ENCODE data around the gene MSH2.
"Not testable (repeated sequence)": the region's sequence is repeated elsewhere in the genome, so short reads cannot be mapped to it uniquely, and the experiment has no call there.

Gene MSH2

DNA sequence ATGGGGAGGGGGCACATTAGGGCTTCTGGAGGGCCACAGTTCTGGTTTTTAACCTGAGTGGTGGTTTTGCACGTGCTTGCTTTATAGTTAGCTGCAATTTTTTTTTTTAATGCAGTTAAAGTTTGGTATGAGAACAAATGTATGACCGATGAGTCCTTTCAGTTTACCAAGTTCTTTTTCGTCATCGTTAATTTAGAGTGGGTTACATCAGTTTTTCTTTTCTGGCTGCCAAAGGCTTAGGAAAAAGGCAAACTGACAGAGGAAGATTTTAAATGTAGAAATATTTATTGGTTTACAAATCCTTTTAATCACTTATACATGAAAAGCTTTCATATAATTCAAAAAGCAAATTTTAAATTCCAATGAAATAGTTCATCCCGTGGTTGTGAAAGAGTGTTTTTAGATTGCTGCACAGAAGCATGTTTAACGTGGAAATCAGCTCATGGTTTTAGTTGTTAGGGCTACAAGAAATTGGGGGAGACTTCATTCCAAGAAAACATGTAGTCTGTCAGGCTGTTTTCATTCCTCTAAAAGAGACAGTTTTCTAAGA, 82.9 kb downstream of the MSH2 start:
- DNase-seq: no peak

DNA sequence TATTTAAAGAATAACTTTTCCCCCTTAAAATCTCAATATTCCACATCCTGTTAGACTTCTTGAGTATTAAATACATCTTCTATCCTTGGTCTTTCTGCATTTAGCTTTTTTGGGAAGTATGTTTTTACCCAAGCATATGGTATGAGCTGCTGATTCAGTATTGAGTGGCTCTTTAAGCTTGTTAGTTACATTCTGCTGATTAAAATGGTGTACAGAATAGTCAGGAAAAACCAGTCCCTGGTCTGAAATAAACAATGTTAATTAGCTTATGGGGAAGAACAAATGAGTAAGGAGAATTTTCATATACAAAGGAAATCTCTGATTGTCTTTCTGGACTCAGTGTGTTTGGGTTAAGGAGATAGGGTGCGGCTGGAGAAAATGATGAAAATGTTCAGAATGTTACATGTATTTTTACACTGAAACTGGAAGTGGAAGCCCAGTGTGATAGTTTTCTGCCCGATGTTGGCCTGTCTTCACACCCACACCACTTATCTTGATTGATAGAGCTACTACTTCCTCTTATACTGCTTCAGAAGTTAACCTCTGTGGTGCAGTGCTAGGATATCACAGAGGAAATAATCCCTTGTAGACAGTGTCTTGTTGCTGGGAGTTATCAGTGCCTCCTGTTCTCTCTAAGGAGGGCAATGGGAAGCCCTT, 84.0 kb downstream of the MSH2 start:
- DNase-seq: no peak

DNA sequence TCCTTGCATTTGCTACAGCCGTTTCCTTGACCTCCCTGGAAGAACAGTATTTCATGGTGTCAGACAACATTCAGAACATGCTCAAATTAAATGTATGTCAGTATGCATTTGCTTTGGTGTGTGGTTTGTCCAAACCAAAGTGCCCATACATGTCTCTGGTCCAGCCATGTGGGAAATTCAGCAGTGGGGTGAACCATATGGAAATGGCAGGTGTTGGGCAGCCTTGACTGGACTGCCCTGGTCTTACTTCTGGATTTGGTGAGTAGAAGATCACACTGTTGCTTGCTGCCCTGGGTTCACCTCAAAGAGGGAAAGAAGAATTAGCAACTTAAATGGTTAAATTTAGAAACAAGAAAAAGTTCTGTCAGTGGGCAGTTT, 84.5 kb downstream of the MSH2 start:
- DNase-seq: no peak

DNA sequence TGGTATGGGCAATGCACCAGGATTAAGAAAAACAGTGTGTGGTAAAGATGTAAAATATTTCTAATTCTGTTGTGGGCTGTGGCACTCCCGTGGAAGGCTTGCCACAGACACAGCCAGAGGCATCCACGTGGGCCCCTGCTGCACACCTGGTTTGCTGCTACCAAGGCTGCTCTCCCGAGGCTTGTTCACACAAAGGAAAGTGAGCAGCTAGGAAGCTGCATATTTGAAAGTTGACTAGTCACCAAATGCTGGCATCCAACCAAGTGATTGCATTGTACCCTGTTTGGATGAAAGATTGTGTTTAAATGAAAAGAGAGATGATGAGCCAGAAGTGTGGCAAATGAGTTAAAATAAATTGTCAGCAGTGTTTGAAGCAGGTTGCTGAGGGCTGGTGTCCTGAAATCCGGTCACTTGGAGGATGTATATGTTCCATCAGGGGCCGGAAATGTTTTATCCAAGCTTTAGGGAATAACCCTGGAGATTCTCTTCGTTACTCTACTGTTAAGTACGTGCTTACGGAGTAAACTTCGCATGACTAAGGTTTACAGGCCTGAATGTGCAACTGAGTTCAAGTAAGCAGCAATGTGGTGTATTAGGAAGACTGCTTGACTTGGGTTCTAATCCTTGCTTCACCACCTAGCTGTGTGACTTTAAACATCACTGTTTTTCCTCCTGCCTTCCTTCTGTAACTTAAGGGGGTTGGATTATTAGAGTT, 86.1 kb downstream of the MSH2 start:
- DNase-seq: no peak

DNA sequence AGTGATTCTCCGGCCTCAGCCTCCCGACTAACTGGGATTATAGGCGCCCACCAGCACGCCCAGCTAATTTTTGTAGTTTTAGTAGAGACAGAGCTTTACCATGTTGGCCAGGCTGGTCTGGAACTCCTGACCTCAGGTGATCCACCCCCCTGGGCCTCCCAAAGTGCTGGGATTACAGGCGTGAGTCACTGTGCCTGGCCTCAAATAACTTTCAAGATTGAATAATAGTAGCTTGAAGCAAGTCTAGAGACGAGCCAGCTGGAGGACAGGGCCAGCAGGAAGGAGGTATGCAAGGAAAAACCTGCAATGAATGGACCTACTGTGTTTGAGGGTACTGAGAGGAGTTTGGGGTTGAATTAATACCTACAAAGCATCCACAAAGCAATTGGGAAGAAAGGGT, 87.5 kb downstream of the MSH2 start:
- no peak for DNase-seq

DNA sequence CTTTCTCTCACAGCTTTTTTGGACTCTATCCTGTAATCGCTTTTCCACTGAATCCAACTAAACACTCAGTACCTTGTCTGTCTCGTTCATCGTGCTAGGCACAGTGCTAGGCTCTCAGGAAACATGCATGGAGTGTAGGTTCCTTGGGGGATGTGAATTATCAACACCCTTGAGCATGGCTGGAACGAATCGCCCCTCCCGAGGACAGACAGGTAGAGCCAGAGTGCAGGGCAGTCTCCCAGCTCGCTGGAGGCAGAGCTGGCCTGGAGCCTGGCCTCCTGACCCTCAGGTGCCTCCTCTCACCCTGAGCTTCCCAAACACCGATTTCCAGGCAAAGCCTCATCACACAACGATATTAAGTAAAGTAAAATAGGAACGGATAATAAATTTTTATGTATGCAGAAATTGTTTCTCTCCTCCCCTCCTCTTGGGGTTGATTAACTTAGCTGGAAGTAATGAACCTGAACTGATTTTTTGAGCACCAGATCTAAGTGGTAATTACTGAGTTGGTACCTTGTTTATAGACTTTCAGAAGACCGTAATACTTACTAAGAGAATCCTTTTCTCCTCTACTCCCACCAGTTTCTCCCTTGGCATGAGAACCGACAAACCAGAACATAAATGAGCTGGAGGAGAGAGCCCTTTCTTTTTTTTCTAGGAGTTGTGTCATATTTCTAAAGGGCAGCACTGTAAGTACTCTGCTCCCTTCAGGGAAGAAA, 90.5 kb downstream of the MSH2 start:
- DNase-seq: no peak

DNA sequence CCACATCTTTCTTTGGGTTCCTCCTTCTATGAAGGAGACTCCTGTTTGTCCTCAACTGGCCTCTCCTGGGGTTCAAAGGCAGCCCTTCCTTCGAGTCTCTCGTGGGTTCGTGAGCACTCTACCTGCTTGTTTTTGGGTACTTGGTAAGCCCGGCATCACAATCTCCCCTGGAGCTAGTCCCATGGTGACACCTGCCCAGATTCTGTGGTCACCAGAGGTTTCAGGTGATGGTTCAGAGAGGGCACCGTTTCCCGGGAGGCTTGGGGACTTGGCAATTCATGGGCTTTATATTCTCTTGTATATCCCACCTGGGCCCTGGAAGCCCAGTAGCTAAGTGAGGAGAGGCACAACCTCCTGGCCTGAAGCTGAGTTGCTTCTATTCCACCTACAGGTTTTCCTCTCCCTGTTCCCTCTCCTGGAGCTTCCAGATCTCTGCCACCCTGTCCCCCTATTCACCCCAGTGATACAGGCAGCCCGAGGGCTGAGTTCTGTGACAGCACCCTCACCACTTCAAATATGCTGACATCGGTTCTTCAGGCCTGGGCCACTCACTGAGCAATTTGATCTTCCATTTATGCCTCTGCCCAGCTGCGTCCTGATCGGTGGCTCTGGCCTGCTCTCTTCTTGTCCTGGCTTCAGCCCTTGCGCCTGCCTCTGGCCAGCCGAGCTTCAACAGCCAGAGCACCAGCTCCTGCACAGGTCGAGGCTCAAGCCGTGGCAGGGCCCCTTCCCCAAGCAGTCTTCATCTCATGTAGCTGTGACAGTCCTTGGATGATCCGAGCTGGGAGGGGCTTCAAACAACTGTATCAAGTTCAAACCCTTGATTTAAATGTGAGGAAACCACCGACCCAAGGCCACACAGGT, 91.5 kb downstream of the MSH2 start:
- no peak for DNase-seq

DNA sequence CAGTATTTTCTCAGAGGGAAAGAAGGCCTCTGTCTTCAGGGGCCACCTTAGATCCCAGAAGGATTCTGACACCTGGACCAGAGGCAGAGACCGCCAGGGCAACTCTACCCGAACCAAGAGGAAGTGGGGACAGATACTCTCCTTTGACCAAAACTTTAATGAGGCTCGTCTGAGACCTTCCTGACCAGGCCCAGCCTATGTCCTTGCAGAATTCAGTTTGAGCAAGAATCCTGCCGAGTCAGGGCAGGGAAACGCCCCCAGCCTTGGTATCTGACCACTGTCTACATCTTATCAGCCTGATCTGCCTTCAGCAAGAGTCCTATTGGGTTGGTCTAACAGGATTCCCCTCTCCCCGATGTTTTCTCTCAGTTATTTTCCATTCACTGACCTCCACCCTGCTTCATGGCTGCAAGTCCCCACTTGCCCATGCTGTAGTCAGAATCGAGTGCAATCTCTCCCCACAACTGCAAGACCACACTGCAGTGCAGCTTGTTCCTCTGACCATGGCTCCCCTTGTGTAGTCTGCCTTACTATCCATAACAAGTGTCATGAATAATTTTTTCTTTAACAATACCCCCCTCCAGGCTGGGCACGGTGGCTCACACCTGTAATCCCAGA, 95.0 kb downstream of the MSH2 start:
- DNase-seq: no peak

DNA sequence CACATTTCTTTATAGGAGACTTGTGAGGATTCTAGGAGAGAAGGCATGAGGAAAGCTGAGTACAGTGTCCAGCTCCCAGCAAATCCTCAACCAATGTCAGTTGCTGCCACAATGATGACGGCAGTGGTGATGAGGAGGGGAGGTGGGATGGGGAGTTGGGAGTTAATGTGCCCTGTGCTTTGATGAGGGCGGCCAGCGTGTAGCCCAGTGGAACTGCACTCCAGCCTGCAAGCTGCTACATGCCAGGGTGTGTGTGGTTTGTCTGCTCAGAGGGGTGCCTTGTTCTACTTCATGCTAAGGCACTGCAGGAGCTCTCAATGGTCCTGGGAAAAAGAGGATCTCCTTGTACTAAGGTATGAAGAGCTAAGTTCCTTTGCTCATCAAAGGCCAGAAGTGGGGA, 96.1 kb downstream of the MSH2 start:
- no peak for DNase-seq

DNA sequence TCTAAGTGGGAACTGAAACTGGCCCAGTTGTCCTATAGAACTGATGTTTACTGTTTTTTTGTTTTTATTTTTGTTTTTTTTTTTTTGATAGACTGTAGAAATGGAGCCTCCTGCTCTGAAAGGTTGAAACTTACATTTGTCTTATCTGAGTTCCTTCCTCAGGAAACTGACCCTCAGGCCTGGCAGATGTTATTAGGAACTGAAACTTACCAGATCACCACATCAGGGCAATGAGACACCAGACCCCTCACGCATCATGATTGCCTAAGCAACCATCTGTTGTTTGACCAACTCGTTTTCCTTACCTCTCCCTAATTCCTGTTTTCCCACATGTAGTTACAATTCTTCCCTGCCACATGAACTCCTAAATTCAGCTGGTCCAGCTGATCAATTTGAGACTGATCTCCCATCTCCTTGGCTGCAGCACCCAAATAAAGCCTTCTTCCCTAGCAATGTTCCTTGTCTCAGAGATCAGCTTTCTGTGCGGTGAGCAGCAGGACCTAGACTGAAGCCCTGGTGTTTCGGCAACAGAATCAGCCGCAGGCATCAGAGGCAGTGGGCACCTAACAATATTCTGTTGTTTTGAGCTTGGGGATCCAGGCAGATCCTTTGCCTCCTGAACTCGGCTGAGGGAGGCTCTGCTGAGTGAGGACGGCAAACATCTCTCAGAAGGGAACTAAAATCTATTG, 96.8 kb downstream of the MSH2 start:
- DNase-seq: no peak

DNA sequence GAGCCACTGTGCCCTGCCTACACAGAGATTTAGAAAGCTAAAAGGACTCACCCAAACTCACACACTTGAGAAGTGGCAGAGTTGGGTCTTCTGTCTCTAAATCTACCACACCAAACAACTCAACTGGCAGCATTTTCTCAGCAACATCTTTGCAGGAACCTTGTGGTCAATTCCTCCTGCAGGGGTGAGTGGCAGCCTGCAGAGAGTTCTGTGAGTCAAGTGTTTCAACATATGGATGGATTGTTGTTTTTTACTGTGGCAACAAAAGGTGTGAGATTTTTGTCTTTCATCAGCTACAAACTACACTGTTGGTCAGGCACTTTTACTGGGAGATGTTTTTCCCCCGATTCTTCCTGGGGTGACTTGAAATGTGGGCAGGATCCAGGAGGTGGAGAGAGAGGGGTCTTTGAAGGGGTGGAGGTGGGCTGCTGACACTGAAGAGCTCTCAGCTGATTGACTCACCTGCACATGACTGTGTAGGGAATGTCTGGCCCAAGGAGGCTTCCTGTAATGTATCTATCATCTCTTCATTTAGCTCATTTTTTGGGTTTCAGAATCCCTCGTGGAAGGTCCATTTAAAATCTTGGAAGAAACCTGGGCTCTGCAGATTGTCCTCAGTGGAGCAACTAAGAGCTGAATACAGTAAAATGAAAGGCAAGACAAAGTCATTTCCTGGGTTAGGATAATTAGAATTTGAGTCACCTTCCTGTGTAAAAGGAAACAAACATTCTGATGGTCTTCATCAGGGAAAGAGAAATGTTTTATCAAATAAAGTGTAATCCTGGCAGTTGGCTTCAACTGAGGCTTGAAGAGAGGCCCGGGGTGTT, 98.6 kb downstream of the MSH2 start:
- no peak for DNase-seq

DNA sequence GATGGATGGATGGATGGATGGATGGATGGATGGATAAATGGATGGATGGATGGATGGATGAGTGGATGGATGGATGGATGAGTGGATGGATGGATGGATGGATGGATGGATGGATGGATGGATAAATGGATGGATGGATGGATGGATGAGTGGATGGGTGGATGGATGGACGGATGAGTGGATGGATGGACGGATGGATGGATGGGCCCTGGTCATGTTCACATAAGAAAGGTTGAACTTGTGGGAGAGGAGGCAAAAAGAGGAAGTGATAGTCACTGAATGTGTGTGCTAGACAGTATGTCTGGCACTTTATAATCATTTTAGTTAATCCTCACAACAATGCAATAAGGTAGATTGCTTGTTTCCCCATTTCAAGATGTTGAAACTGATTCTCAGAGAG, 99.5 kb downstream of the MSH2 start:
- DNase-seq: not testable (repeated sequence)

DNA sequence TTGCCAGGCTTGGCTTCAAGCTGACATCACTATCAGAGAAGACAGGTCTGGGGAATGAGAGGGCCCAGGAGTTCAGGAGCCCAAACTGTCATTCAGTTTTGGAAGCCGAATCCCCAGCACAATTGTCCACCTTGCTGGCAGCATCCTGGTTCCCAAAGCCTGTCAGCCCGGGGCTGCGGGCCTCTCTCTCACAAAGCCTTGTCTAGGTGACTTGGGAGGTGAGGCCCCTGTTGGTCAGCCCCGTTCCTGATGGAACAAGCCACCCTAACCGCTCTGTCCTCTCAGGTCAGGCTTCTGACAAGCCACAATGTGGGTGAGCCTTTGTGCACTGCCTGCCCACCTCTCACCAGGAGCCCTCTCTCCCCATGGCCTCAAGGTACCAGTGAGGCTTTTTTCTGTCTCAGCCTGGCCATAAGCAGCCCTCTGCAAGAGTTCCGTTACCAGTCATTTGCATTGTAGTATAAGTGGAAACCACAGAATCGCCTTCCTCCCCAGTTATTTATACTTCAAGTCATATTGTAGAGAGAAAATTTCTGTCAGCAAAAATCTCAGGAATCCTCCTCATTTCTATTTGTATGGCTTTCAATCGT, 100.6 kb downstream of the MSH2 start:
- no peak for DNase-seq

DNA sequence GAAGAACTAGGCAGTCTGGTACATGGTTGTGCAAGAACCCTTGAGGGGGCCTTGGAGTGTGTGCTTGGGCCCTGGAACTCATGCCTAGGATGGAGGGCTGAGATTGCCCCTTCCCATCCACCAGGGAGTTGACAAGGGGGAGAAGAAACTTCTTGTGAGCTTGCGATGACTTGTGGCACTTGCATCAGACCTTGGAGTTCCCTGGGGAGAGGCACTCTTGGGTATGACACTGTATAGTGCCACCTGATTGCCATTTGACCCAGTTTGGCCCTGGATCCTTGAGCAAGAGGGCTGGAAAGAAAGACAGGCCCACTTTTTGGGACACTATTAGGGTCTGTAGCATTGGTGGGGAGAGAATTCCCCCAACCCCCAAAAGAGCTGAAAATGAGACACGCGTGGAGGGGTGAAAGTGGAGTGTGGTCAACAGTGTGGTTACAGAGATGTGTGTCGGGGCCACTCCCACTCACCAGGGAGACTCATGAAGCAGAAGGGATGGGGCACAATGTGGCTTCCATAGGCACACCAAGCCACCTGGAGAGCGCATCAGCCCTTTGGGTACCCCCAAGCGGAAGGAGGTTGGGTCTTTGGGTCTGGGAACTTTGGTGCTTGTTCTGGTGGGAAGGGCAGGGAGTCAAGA, 101.3 kb downstream of the MSH2 start:
- DNase-seq: no peak

DNA sequence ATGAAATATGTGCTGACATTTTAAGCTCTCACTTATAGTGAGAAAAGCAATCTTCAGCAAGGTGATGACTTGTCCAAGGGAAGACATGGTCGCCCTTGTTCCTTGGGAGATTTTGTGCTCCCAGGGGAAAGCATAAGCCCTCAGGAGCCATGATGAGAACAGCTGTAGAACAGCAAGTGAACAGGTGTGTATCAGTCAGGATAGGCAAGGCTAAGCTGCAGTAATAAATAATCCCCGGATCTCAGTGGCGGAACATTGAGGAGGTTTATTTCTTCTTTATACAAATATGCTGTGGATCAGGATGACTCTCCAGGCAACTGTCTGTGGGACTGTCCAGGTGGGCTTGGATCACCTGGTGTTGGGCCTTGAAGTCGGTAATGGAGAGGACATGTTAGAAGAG, 103.1 kb downstream of the MSH2 start:
- DNase-seq: no peak

DNA sequence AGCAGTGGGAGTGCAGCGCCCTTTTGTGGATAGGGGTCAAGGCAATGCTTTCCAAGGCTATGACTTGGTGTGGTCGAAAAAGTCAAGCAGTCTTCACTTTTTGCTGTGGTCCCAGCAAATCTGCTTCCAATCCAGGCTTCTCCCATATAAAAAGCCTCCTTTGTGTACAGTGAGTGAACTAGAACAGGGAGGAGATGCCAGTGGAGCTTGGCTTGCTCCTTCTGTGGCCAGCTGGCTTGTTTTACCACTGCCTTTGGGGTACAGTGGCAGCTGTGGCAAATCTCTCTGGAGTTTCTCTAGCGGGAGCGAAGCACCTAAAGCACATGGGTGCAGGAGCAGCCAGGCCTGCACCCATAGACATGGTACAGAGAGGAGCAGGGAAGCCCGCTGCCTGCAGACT, 103.5 kb downstream of the MSH2 start:
- DNase-seq: no peak

DNA sequence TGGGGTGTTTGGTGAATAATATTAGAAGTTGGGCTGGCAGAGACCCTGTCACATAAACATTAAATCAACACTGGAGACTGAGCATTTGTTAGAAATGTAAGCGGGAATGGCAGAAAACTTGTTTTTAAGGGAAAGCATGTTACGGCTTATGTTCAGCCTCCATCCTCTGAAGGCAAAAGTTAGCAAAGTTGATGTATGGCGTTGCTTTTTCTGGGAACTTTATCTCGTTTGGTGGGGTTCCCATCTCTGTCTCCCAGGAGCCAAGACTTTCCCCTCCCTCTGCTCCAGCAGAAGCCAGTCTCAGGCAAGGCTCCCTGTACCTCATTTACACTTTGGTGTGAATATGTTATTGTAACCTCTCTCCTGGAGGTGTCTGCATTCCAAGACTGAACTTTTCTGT, 105.1 kb downstream of the MSH2 start:
- DNase-seq: no peak

DNA sequence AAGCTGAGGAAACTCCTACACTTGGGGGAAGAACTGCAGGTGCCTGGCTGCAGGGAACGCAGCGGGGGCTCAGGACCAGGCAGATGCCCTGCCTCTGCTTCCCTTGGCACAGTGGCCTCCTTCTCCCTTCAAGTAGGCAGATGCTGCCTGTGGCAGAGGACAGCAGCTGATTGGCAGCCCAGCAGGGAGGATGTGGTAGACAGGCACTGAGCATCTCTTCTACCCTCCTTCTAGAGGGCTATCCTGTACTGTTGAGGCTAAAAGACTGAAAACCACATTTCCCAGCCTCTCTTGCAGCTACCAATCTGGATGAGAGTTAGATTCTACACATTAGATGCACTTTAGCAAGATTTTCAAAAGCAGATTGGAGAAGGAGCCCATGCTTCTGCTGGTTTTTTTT, 105.7 kb downstream of the MSH2 start:
- no peak for DNase-seq

DNA sequence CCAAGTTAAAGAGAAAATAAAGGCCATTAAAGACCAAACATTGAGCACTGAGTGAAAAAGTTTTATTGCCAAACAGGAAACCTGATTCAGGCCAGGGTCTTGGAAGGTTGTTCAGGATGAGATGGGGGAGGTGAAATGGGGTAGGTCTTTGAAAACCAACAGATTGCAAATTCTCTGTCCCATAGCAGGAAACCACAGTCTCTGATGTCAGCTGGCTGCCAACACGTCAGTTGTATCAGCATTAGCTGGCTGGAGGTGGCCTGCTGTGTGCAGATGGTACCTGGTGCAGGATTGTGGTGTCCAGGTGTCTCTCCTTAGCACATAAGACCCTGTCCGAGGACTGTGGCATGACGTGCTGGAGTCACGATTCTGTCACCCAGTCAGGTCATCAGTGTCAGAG, 106.3 kb downstream of the MSH2 start:
- DNase-seq: no peak

DNA sequence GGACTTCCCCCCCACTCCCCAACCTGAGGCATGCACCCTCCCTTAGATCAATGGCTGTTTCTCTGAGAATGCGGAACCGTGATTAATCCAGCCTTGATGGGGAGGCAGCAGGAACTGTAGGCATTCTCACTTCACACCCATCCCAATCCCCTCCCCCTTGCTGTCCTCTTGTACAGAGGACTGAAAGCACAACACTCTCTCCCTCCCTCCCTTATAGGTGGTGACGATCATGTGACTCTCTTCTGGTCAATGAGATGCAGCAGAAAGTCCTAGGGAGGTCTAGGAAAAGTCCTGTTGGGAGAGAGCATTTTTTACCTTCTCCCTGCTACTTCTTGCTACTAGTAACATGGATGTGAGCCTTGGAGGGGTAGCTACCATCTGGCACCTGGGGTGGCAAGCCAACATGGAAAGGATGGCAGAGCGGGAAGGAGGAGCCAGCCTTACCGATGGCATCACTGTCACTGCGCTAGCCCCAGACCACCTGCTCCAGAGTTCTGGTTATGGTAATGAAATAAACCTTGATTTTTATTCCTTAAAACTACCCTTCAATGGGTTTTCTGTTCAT, 106.9 kb downstream of the MSH2 start:
- DNase-seq: no peak
